ENCODE data around the gene STING1. TPM values are rescaled to one million over a fixed set of nuclear protein-coding genes. Genes with fewer than 3 reads are reported as not detected.

Gene STING1
- total and polyA plus RNA-seq, 2 donors (not counting 3 experiments of a cell fraction or from before 2014, with no cell fraction given) = 108 to 143 TPM

DNA sequence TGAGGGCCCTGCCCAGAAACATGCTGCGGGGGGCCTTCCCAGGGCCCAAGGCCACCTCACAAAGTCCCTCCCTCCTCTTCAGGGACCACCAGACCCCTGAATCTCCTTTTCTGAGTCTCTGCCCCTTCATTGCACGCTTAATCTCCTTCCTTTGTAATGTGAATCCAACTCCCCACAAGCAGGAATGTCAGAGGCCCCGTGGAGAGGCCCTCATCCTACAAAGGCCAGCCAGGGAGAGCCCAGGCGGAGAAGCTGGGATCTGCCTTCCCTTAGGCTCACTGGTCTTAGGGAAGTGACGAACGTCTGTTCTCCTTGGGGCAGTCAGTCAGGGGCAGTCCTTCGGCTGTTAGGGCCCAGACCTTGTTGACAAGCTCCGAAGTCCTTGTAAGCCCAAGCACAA is 9.5 kb downstream of the STING1 start:
- Histone ChIP-seq H2AFZ (ENCODE audit: low read depth, low read length) (peak overlapping the region; percentile 21), H3K9me1 (replicated peaks; ENCODE audit: control insufficient read depth, extremely low read depth, insufficient read depth, low read length) (no peaks in the 10 kb centered on the region), H3K4me3 (replicated peaks in 1 of 3; ENCODE audit: insufficient read depth in 1 of 3, low read depth in 1 of 3, low read length in 3 of 3) (no peak overlapping the region), H3K36me3 (ENCODE audit: control insufficient read depth in 2 of 2, extremely low read depth in 1 of 2, insufficient read depth in 2 of 2, low read length in 2 of 2) (peaks cover 3 to 23% of the 10 kb centered on the region in 2 experiments), H3K79me2 (ENCODE audit: control insufficient read depth, insufficient read depth, low read length) (no peaks in the 10 kb centered on the region), H3K4me1 (ENCODE audit: control insufficient read depth, extremely low read depth, insufficient read depth, low read length) (peaks cover 18% of the 10 kb centered on the region), H3K9ac (replicated peaks; ENCODE audit: extremely low read depth, insufficient read depth, low read length) (peak overlapping the region; percentile 10), H4K20me1 (replicated peaks; ENCODE audit: control insufficient read depth, extremely low read depth, insufficient read depth, low read length) (no peaks in the 10 kb centered on the region), H3K27ac (ENCODE audit: insufficient read depth, low read depth, low read length) (peak overlapping the region; percentile 79), H3K9me3 (replicated peaks; ENCODE audit: control insufficient read depth, insufficient read depth, low read length) (no peaks in the 10 kb centered on the region), H3K27me3 (ENCODE audit: control insufficient read depth in 2 of 2, insufficient read depth in 2 of 2, low read length in 2 of 2) (no peaks in the 10 kb centered on the region), H3K4me2 (ENCODE audit: insufficient read depth, low read length) (no peak overlapping the region)
- peak; percentile 96 for FAIRE-seq
- dilution Hi-C loops (cut with MboI; ENCODE audit: extremely low pct_ligation_motif_present, low sequenced_read_pairs) (no loop called here), intact Hi-C loops (cut with micrococcal nuclease) (loop anchor here (1.0 to 2.0 kb wide), 3 partner anchors 9 to 14 kb away; partner anchors contain the start of genes ECSCR and STING1)
- TSS peak; percentile 49 for BruUV-seq (replicated peaks)
- POLR2A ChIA-PET = interaction anchor here (0.6 to 1.8 kb wide), 6 partner anchors 9 to 34 kb away, joined by 3 to 15 read pairs (median 8); partner anchors contain the start of gene ECSCR
- no peak for DNase-seq (ENCODE audit: low read depth, low spot score)
- CTCF ChIA-PET = interaction anchor here (0.9 to 2.2 kb wide), 11 partner anchors 8 to 43 kb away, joined by 3 to 16 read pairs (median 4); partner anchors contain the start of genes ECSCR and STING1
- TF ChIP-seq, protein P1, sequence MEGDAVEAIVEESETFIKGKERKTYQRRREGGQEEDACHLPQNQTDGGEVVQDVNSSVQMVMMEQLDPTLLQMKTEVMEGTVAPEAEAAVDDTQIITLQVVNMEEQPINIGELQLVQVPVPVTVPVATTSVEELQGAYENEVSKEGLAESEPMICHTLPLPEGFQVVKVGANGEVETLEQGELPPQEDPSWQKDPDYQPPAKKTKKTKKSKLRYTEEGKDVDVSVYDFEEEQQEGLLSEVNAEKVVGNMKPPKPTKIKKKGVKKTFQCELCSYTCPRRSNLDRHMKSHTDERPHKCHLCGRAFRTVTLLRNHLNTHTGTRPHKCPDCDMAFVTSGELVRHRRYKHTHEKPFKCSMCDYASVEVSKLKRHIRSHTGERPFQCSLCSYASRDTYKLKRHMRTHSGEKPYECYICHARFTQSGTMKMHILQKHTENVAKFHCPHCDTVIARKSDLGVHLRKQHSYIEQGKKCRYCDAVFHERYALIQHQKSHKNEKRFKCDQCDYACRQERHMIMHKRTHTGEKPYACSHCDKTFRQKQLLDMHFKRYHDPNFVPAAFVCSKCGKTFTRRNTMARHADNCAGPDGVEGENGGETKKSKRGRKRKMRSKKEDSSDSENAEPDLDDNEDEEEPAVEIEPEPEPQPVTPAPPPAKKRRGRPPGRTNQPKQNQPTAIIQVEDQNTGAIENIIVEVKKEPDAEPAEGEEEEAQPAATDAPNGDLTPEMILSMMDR (IDR thresholded peaks at IDR 0.05; ENCODE audit: extremely low read depth in 1 of 2, insufficient read depth in 1 of 2, low read depth in 1 of 2, low read length in 2 of 2) = no peak
- TF ChIP-seq GATA2 (IDR thresholded peaks at IDR 0.05; ENCODE audit: insufficient read depth, insufficient read length, low read depth, low read length) = no peak

DNA sequence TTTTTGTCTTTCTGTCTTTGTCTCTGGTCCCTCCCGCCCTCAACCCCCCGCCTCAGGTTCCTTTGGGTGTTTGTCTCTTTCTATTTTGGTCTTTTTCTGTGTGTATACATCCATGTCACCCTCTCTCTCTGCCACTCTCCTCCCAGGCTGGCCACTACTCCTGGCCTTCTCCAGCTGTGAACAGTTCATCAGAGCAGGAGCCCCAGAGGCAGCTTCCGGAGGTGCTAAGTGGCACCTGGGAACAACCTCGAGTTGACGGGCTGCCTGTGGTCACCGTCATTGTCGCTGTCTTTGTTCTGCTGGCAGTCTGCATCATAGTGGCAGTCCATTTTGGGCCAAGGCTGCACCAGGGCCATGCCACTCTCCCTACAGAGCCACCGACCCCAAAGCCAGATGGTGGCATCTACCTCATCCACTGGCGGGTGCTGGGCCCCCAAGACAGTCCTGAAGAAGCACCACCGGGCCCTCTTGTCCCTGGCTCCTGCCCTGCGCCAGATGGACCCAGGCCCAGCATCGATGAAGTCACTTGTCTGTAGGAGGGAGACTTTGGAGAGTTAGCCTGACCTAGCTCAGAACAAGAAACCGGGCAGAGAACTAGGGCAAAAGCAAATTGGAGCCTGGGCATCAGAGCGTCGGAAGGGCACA is 10.1 kb downstream of the STING1 start:
- BruUV-seq (replicated peaks) = no TSS peak
- Histone ChIP-seq H3K4me1 (ENCODE audit: control insufficient read depth, extremely low read depth, insufficient read depth, low read length) (peaks cover 18% of the 10 kb centered on the region), H2AFZ (ENCODE audit: low read depth, low read length) (no peak overlapping the region), H4K20me1 (replicated peaks; ENCODE audit: control insufficient read depth, extremely low read depth, insufficient read depth, low read length) (no peaks in the 10 kb centered on the region), H3K27me3 (ENCODE audit: control insufficient read depth in 2 of 2, insufficient read depth in 2 of 2, low read length in 2 of 2) (no peaks in the 10 kb centered on the region), H3K4me3 (replicated peaks in 1 of 3; ENCODE audit: insufficient read depth in 1 of 3, low read depth in 1 of 3, low read length in 3 of 3) (no peak overlapping the region), H3K9me3 (replicated peaks; ENCODE audit: control insufficient read depth, insufficient read depth, low read length) (no peaks in the 10 kb centered on the region), H3K4me2 (ENCODE audit: insufficient read depth, low read length) (no peak overlapping the region), H3K9me1 (replicated peaks; ENCODE audit: control insufficient read depth, extremely low read depth, insufficient read depth, low read length) (no peaks in the 10 kb centered on the region), H3K27ac (ENCODE audit: insufficient read depth, low read depth, low read length) (peak overlapping the region; percentile 79), H3K79me2 (ENCODE audit: control insufficient read depth, insufficient read depth, low read length) (no peaks in the 10 kb centered on the region), H3K36me3 (ENCODE audit: control insufficient read depth in 2 of 2, extremely low read depth in 1 of 2, insufficient read depth in 2 of 2, low read length in 2 of 2) (peaks cover 2 to 17% of the 10 kb centered on the region in 2 experiments), H3K9ac (replicated peaks; ENCODE audit: extremely low read depth, insufficient read depth, low read length) (no peak overlapping the region)
- CTCF ChIA-PET = interaction anchor here (1.0 to 2.2 kb wide), 7 partner anchors 10 to 43 kb away, joined by 3 to 16 read pairs (median 5); partner anchors contain the start of genes ECSCR and STING1
- POLR2A ChIA-PET = interaction anchor here (1.3 to 1.8 kb wide), 2 partner anchors 10 to 13 kb away, joined by 13 to 15 read pairs; partner anchors contain the start of gene ECSCR
- no peak for FAIRE-seq
- intact Hi-C loops (cut with micrococcal nuclease) = loop anchor here (1.0 to 2.0 kb wide), 3 partner anchors 10 to 14 kb away; partner anchors contain the start of genes ECSCR and STING1
- TF ChIP-seq GATA2 (IDR thresholded peaks at IDR 0.05; ENCODE audit: insufficient read depth, insufficient read length, low read depth, low read length) = no peak
- TF ChIP-seq, protein P2, sequence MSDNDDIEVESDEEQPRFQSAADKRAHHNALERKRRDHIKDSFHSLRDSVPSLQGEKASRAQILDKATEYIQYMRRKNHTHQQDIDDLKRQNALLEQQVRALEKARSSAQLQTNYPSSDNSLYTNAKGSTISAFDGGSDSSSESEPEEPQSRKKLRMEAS (IDR thresholded peaks at IDR 0.05; ENCODE audit: insufficient read depth, insufficient read length) = no peak
- TF ChIP-seq, protein P1 (IDR thresholded peaks at IDR 0.05; ENCODE audit: extremely low read depth in 1 of 2, insufficient read depth in 1 of 2, low read depth in 1 of 2, low read length in 2 of 2) = no peak
- TF ChIP-seq POLR2AphosphoS5 (IDR thresholded peaks at IDR 0.05; ENCODE audit: insufficient read depth, low read depth, low read length) = no peak
- TF ChIP-seq JUN (IDR thresholded peaks at IDR 0.05; ENCODE audit: borderline replicate concordance, insufficient read depth, insufficient read length, low read depth) = no peak
- TF ChIP-seq EZH2 (IDR thresholded peaks at IDR 0.05; ENCODE audit: borderline replicate concordance, low read depth, low read length, severe bottlenecking) = no peak
- TF ChIP-seq FOS (IDR thresholded peaks at IDR 0.05; ENCODE audit: borderline replicate concordance, insufficient read depth, low read length) = no peak
- TF ChIP-seq POLR2A (IDR thresholded peaks at IDR 0.05; ENCODE audit: low read depth, low read length) = no peak
- no peak for TF ChIP-seq MYC (IDR thresholded peaks at IDR 0.05; ENCODE audit: low read depth, low read length)
- dilution Hi-C loops (cut with MboI; ENCODE audit: extremely low pct_ligation_motif_present, low sequenced_read_pairs) = no loop called here
- no peak for DNase-seq (ENCODE audit: low read depth, low spot score)

Data from endothelial cell of umbilical vein (primary cell).